ENCODE results near the gene SYNJ1.
A peak's percentile ranks its signal among the peaks of the same experiment; 100 is the strongest.

SYNJ1 gene

GRCh38 chr21:32705901-32706300 is 21.9 kb downstream of the SYNJ1 start:
- TF ChIP-seq TAF1 (IDR thresholded peaks at IDR 0.05; ENCODE audit: borderline replicate concordance, insufficient read depth, low read length), result no peak
- no peak for TF ChIP-seq SIN3A (IDR thresholded peaks at IDR 0.05; ENCODE audit: borderline replicate concordance, insufficient read depth, low read length)
- TF ChIP-seq REST (IDR thresholded peaks at IDR 0.05; ENCODE audit: insufficient read depth in 1 of 2, low read depth in 2 of 2, low read length in 2 of 2), result no peak
- TF ChIP-seq POLR2AphosphoS5 (IDR thresholded peaks at IDR 0.05; ENCODE audit: low read depth, low read length), result no peak
- no peak for TF ChIP-seq FOXP2 (optimal IDR thresholded peaks at IDR 0.05; ENCODE audit: borderline replicate concordance, extremely low read depth, extremely low read length, insufficient read depth)

- TF ChIP-seq FOXP2 (optimal IDR thresholded peaks at IDR 0.05; ENCODE audit: borderline replicate concordance, extremely low read depth, extremely low read length, insufficient read depth) (no peak), REST (IDR thresholded peaks at IDR 0.05; ENCODE audit: insufficient read depth in 1 of 2, low read depth in 2 of 2, low read length in 2 of 2) (no peak), SIN3A (IDR thresholded peaks at IDR 0.05; ENCODE audit: borderline replicate concordance, insufficient read depth, low read length) (no peak), POLR2AphosphoS5 (IDR thresholded peaks at IDR 0.05; ENCODE audit: low read depth, low read length) (no peak), TAF1 (IDR thresholded peaks at IDR 0.05; ENCODE audit: borderline replicate concordance, insufficient read depth, low read length) (no peak)
Observed at GRCh38 chr21:32705139-32705538, 22.7 kb downstream of the SYNJ1 start.

GRCh38 chr21:32702702-32703101 is 25.1 kb downstream of the SYNJ1 start:
- TF ChIP-seq POLR2AphosphoS5 (IDR thresholded peaks at IDR 0.05; ENCODE audit: low read depth, low read length), result no peak
- no peak for TF ChIP-seq TAF1 (IDR thresholded peaks at IDR 0.05; ENCODE audit: borderline replicate concordance, insufficient read depth, low read length)
- no peak for TF ChIP-seq REST (IDR thresholded peaks at IDR 0.05; ENCODE audit: insufficient read depth in 1 of 2, low read depth in 2 of 2, low read length in 2 of 2)
- no peak for TF ChIP-seq FOXP2 (optimal IDR thresholded peaks at IDR 0.05; ENCODE audit: borderline replicate concordance, extremely low read depth, extremely low read length, insufficient read depth)
- TF ChIP-seq SIN3A (IDR thresholded peaks at IDR 0.05; ENCODE audit: borderline replicate concordance, insufficient read depth, low read length), result 0 out of 2 replicates have a peak, but pooled peaks have one; percentile 28

GRCh38 chr21:32698971-32699693 is 28.7 kb downstream of the SYNJ1 start:
- no peak for TF ChIP-seq TAF1 (IDR thresholded peaks at IDR 0.05; ENCODE audit: borderline replicate concordance, insufficient read depth, low read length)
- no peak for TF ChIP-seq FOXP2 (optimal IDR thresholded peaks at IDR 0.05; ENCODE audit: borderline replicate concordance, extremely low read depth, extremely low read length, insufficient read depth)
- no peak for TF ChIP-seq POLR2AphosphoS5 (IDR thresholded peaks at IDR 0.05; ENCODE audit: low read depth, low read length)
- no peak for TF ChIP-seq SIN3A (IDR thresholded peaks at IDR 0.05; ENCODE audit: borderline replicate concordance, insufficient read depth, low read length)
- no peak for TF ChIP-seq REST (IDR thresholded peaks at IDR 0.05; ENCODE audit: insufficient read depth in 1 of 2, low read depth in 2 of 2, low read length in 2 of 2)

All from PFSK-1 (cell line).